Stimulated activated naive CD8-positive, alpha-beta T cell treated with anti-CD3 and anti-CD28 coated beads, Interleukin-15, Interleukin-2, amounts not matched to agents 100 U/mL and 50 U/mL, for 24 hours (primary cell): ENCODE results near the gene RAI1.

Experiments used
- ATAC-seq: fragments of 150-1000 bp; cut with Tn5 transposase; one replicate; pipeline ENCODE4 v1.10.0; 2021
- DNase-seq: peaks from one replicate; pipeline ENCODE4 v3.0.0; 2021

RAI1 gene

GRCh38 chr17:17749921-17750320 is 68.7 kb downstream of the RAI1 start:
- ATAC-seq (peak; percentile 14), DNase-seq (peak; percentile 61)

- DNase-seq (peak; percentile 58), ATAC-seq (peak; percentile 20)
These were observed 69.6 kb downstream of the RAI1 start for GRCh38 chr17:17750881-17751280.

DNA sequence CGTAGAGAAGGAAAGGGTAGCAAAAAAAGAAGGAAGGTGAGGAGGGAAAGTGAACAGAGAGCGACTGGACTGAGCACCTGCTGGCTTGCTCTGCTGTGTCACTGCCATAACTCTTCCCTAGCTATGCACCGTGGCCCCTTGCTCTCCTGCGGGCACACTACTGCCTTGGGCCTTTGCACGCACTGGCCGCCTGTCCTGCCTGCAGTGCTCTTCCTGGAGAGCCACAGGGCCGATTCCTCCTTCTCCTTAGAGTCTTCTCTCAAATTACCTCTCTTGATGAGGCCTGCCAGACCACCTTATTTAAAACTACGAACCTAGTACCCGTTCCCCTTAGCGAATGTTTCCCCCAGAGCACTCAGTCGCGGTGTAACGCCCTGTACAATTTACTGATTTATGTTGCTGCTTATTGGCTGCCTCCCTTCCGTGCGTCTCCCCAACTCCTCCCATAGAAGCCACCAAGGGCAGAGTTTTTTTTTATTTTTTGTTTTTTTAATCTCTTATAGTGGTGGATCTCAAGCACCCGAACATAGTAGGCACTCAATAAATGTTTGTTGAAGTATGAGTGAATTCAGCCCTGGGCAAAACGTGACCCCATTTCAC is 70.3 kb downstream of the RAI1 start:
- DNase-seq: peak; percentile 37

GRCh38 chr17:17752089-17752820 is 71.0 kb downstream of the RAI1 start:
- DNase-seq: peak; percentile 98
- ATAC-seq: peak; percentile 90

More for the DNA sequence above, 70.3 kb downstream of the RAI1 start:
- ATAC-seq: peak; percentile 17

DNA sequence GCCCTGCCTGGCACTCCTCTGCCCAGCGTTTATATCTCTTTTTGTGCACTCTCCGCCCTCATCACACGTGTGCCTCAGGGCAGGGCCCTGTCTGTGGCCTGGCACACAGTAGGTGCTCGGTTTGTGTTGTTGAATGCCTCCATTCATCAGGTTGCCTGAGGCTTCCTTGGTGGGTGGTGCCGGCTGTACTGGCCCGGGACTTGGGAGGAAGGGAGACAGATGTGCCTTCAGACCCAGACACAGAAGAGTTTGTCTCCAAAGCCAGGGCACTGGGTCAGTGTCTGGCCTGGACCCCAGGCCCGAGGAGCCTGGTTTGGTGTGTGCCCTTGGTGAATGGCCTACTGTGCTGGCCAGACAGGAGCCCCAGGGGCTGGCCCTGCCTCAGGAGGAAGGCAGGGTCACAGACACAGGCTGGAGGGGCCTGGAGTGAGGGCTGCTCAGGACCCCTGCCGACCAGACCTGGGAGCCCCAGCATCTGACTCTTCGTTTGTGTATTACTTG is 71.6 kb downstream of the RAI1 start:
- no peak for ATAC-seq
- DNase-seq: no peak

DNA sequence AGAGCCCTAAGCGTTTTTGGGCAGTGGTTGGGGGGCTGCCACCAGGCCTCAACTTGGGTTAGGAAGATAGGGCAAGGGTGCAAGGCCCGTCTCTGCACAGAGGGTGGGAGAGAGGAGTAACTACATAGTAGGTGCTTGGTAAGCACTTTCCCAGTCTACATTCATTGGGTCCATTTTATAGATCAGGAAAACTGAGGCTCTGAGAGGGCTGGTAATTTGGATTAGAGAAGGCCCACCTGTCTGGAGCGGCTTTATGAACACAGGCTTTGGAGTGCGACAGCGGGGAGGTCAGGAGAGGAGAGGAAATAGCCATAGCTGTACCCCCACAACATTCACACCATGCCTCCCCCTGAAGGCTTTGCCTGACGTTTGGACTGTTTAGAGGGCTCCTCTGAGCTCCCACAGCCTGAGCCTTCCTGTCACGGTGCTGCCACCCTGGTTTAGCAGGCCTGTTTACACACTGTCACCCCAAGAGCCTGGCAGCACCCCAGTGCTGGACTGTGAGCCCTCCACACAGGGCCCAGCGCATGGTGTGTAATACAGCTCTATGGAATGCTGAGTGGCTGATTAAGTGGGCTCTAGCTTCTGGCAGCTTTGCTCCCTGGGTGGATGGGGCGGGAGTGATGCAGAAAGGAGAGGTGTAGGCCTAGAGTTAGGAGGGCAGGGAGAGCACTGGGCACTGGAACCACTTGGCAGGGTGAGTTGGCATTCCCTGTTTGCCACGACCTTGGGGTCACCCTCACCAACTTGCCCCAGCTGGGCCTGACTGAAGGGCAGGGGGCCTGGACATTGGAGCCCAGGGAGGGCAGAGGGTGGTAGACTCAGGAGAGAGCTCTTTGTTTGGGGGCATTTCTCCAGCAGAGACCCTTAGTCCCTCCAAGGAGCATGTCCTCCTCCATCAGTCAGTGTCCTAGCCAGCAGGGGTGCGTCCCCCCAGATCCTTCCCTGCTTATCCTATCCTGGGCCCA is 73.7 kb downstream of the RAI1 start:
- DNase-seq (no peak), ATAC-seq (no peak)

DNA sequence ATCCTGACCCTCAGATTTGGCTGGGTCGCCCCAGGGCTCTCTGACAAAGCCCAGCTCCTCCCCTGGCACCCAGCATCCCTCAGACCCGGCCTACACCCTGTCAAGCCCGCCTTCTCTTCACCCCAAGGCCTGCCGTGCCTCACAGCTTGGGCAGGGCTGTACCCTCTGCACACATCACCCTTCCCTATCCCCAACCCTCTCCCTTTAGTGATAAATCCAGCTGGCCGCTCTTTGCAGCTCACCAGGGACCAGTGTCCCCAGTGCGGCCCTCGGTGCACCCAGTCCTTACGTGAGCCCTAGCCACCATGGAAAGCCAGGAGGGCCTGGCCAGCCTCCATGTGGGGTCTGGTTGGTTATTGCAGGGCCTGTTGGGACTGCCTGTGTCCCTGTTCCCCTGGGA is 74.5 kb downstream of the RAI1 start:
- no peak for ATAC-seq
- DNase-seq: no peak

GRCh38 chr17:17757391-17757791 is 76.1 kb downstream of the RAI1 start:
- ATAC-seq (peak; percentile 47), DNase-seq (peak; percentile 39)

GRCh38 chr17:17757956-17758845 is 76.9 kb downstream of the RAI1 start:
- DNase-seq: no peak
- ATAC-seq: no peak

GRCh38 chr17:17758941-17759563 is 77.8 kb downstream of the RAI1 start:
- no peak for DNase-seq
- ATAC-seq: no peak

GRCh38 chr17:17760350-17760749 is 79.1 kb downstream of the RAI1 start:
- DNase-seq: no peak
- ATAC-seq: no peak

DNA sequence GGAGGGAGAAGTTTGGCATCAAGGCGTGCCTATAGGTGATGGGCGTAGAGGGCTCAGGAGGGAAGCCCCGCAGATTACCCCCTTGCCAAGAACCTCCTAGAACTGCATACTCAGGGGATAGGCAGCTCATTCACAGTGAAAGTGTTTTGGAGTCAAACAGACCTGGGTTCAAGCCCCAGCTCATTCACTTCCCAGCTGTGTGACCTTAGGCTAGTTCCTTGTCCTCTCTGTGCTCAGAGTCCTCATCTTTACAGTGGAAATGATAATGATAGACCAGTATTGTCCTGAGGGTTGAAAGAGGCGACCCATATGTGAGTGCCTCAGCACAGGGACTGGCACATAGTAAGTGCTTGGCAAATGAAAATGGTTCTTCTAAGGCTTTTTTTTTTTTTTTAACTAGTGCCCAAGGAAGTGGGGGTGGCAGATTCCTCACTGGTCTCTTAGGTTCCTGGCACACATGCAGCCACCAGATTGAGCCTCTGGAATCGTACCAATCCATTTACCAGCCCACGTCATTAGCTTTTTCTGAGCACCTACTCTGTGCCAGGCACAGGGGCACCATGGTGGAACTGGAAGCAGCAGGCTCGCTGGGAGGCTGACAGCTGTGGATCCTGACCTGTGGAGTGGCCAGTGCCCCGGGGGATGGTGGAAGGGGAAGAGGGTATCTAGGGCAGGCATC is 79.8 kb downstream of the RAI1 start:
- DNase-seq (no peak), ATAC-seq (no peak)

GRCh38 chr17:17761894-17762743 is 80.9 kb downstream of the RAI1 start:
- ATAC-seq (no peak), DNase-seq (no peak)

- DNase-seq: no peak
- no peak for ATAC-seq
These were observed 81.5 kb downstream of the RAI1 start for GRCh38 chr17:17762744-17763105.

- ATAC-seq (no peak), DNase-seq (no peak)
These were observed 81.9 kb downstream of the RAI1 start for GRCh38 chr17:17763136-17763535.

DNA sequence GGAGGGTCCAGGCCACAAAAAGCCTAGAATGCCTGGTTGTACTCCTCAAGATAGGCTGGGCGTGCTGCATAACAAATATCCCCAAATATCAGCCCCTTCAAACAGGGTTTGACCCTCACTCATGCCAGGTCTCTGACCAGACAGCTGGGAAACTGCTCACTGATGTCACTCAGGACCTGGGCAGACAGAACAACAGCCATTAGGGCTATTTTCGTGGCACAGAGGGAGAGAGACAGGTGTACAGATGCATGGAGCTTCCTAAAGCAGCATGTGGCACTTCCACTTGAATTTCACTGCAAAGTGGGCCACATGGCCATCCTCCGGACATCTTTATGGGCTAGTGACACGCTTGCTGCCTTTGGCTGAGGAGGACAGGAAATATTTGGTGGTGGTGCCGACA is 82.5 kb downstream of the RAI1 start:
- no peak for ATAC-seq
- no peak for DNase-seq

DNA sequence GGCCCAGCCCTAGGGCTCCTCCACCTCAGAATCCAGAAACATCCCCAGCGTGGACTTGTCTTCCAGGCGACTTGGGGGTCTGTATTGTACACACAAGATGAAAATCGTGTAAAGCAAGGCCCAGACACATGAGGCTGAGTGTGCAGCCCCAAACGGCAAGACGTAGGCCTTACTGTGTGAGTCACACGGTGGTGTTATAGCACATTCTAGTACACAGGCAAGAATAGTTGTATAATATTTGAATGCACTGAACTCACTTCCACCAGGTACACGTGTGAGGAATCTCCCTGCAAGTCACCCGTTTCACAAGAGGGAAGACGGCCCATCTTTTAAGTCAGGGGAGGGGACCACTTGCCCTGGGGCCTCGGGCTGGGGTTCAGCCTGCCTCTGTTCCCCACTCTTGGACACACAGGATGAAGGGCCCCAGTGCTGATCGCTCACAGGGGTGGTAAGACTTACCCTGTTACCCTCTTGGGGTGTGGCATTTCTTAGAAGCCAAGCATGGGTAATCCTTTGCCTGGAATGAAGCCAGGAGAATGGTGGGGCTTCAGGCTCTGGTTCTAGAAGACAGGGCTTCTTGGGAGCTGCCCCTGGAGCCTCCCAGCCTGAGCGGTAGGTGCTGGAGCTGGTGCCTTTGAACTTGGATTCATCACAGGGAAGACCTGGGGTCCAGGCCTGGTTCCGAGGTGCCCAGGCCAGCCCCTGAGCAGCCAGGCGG is 84.3 kb downstream of the RAI1 start:
- ATAC-seq (no peak), DNase-seq (no peak)

- ATAC-seq (no peak), DNase-seq (no peak)
These were observed 85.0 kb downstream of the RAI1 start for GRCh38 chr17:17766077-17766743.
